ENCODE data around the gene IL13.

GRCh38 chr5:132684922-132685720, 27.1 kb downstream of the IL13 start:
- TF ChIP-seq TARDBP (IDR thresholded peaks at IDR 0.05) (no peak), CTBP1 (IDR thresholded peaks at IDR 0.05; ENCODE audit: borderline replicate concordance) (no peak), SUZ12 (IDR thresholded peaks at IDR 0.05) (no peak), LEF1 (IDR thresholded peaks at IDR 0.05; ENCODE audit: borderline replicate concordance) (no peak), BHLHE40 (IDR thresholded peaks at IDR 0.05; ENCODE audit: borderline replicate concordance) (no peak)
